DMS53 (cell line): ENCODE results near the gene CORO7.
A peak's percentile ranks its signal among the peaks of the same experiment; 100 is the strongest.

ENCODE experiments used
- DNase-seq: peaks from one replicate; lab custom pipeline; 2025; lab: John Stamatoyannopoulos, UW

The CORO7 gene

DNA sequence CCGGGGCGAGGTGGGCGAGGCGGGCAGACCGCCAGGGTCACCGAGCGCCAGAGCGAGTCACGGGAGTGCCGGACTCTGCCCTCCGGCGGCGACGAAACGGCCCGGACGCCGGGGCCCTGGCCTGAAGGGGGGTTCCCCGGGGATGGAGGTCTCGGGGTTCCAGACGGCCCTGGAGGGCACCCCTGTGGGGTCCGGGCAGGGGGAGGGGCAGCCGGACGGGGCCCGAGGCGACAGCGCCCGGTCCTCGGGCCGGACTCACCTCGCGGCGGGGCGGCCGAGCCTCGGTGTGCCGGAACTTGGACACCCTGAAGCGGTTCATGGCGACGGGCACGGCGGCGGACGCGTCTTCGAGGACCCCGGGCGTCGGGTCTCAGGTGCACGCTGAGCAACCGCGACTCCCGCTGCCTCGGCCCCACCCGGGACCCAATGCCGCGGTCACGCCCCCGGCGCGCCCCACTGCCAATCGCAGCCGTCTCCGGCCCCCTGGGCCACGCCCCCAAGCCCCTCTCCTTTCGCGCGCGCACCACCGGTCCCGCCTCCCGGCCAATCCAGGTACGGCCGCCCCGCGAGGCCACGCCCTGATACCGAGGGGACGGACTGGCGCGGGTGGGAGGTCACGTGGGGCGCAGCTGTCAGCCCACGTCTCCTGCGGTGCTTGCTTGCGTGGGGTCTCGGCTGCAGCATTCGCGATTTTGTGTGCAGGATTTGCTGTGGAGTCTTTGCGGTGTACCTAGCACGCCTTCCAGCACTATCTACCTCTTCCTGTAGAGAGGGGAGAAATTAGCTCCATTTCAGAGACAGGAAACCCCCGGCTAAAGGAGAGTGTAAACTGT is at the start of gene CORO7:
CORO7 (minus strand) TSS at position 397 of the 833 bp plus-strand sequence; CDS start at position 319, 78 bp downstream.
- peak; percentile 95 for DNase-seq

DNA sequence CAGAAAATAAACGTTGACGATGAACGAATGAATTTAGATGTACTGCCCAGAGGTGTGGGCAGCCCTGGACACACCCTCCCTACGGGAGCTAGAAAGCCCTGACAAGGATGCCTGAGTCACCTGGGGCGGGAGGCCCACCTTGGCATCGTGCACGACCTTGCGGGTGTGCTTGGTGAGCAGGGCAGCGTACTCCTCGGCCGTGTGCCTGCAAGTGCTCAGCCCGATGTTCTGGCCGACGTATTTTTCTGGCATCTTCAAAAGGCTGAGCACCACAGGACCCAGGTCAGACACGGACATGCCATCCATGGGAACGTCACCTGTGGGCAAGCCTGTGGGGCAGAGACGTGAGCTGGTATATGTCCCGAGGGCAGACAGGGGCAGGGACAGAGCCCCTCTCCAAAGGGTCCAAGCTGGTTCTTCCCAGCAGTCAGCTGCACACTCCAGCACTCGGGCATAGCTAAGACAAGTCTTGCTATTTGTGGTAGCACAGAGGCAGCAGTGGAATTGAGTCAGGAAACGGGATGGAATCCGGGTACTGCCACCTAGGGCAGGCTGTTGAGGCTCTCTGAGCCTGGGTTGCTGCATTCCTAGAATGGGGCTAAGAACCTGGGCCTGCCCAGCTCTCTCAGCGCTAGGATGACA is 47.2 kb upstream of the CORO7 start:
- no peak for DNase-seq

DNA sequence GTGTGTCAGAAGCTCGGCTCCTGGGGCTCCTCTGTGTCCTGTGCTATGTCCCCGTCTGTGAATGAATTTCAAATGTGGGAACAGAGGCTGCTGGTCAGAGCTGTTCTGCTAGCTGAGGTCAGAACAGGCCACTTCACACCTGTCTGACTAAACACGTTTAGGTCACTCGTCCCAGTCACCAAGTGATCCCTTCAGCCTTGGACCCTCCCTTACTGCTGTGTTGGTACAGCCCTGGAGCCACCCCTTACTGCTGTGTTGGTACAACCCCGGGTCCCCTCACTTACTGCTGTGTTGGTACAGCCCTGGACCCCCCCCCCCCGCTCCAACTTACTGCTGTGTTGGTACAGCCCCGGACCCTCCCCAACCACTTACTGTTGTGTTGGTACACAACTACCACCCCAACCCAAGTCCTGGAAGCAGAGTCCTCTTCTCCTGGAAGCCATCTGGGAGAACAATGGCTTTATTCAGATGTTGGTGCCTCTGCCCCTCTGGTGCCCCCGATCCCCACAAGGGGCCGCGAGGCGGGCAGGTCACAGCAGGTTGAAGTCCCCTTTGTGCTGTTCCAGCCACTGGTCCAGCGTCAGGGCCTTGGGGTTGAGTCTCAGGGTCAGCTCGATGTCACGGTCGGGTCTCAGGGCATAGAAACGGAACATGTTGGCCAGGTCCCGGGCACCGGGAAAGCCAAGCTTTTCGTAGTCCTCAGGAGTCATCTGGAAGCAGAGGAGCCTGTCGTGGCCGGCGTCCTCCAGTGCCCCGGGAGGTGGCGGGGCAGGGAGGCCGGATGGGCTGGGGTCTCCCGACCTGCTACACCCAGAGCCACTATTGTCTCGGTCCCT is 45.1 kb upstream of the CORO7 start:
- peak; percentile 33 for DNase-seq

DNA sequence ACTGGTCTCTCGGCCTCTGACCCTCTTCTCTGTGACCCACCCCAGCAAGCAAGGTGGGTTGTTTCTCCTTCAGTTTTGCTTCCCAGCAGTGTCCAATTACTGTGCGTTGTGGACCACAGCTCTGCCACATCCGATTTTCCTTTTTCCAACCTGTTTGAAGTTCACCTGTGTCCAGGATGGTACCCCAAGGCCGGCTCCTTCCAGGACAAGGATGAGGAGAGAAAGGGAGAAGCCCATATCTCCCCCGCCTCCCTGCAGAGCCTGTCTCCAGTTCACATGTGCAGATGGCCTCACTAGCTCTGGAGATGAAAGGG is 44.5 kb upstream of the CORO7 start:
- no peak for DNase-seq

DNA sequence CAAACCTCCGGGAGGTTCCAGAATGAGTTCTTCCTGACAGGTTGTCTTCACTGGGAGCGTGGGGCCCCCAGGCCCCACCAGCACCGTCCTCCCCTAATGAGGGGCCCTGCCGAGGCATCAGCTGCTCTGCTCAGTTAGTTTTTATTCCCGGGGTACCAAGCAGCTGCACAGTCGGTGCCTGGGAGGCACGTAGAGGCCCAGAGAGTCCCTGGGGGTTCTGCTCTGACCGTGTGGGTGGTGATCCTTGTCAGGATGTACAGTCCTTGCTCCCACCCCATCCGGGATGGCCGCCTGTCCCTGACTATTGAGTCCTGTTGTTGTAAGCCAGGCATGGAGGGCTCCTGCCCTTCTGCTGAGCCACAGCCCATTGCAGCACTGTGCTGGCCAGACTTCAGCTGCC is 39.6 kb upstream of the CORO7 start:
- DNase-seq: no peak

DNA sequence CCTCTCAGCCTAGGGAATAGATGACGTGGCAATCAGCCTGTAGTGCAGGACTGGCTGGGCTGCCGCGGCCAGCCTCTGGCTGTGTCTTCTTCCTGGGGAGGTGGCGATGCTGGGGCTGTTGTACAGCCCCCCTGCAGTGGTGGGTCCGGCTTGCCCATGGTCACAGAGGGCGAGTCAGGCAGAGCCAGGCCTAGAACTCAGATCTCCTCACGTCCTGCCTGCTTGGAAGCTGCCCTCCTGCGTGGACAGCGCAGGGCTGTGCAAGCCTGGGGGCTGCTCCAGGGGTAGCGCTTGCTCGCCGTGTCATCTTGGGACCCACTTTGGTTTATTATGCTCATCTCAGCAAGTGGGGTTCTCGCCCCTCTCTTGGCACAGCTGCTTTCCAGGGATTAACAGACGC is 38.7 kb upstream of the CORO7 start:
- no peak for DNase-seq

DNA sequence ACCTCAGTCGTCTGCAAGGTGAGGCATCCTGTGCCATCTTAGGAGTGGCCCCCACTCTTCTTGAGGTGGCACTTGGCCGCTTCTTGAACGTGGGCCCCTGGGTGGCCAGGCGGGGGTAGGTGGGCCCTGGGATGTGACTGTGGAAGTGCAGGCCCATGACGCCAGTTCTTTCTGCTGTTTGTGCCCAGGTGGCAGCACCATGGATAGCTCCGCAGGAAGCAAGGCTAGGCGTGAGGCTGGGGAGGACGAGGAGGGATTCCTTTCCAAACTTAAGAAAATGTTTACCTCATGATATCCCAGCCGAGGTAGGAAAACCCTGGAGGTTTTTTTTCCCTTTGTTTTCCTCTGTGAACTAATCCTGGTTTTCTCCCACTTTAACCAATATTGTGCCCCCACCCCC is 38.2 kb upstream of the CORO7 start:
- no peak for DNase-seq

DNA sequence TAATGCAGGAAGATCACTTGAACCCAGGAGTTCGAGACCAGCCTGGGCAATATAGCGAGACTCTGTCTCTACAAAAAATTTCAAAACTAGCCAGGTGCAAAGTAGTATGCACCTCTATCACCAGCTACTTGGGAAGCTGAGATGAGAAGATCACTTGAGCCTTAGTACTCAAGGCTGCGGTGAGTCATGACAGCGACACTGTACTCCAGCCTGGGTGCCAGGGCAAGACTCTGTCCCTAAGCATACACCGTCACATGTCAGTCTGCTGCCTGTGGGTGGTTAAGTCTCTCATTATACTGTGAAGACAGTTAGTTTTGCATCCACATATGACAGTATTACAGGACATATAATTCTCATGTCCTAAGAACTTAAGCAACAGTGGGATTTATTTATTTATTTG is 36.3 kb upstream of the CORO7 start:
- DNase-seq: peak; percentile 23

DNA sequence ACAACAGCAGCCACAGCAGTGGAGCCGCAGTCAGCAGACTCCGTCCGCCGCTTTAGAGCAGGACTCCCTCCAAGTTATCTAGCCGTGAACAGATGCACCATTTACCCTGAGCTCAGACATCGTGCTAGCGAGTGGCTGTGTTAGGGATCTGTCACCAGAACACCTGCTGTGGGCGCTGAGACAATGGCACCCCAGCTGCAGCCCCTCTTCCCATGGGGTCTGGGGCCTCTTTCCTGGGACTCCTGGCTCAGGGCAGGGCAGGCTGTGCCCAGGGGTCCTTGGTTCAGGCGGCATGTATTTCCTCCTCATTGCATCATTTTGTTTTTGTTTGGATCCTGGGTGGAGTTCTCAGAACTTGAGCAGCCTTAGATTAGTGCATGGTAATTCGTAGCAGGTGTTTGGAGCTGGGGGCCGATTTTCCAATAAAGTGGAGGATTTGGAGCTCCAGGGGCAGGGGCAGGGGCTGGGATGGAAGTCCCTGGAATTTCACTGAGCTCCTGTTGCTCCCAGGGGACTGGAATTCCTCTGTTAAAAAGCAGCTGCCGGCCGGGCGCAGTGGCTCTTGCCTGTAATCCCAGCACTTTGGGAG is 34.6 kb upstream of the CORO7 start:
- no peak for DNase-seq

DNA sequence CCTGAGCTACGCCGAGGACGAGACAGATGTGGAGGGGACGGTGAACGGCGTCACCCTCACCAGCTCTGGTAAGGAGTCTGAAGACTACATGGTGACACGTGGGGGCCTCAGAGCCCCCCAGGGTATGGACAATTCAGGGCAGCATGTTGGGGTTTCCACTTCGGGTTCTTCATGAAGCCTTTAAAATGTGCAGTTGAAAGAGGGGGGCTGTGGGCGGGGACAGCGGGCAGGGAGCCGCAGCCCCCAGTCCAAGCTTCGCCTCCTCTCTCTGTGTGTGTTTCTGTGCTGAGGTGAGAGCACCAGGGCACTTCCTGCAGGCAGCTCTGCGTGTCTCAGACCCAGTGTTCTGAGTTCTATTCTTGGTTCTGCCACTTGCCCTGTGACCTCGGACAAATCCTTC is 34.0 kb upstream of the CORO7 start:
- no peak for DNase-seq

DNA sequence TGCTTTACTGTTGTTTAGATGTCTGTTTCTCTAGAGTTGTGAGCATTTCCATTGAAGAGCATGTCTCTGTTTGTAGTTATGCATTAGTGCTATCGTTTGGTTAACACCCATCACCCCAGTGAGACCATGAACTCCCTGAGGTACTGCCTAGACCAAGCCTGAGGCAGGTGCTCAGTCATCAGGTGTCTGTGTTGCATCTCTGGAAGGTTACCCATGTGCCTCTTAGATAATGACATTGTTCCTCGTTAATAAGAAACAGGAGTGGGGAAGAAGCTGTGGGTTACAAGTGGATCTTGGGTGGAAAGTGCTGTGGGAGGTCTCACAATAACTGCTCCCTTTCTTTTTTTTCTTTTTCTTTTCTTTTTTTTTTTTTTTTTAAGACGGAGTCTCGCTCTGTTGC is 27.6 kb upstream of the CORO7 start:
- no peak for DNase-seq

DNA sequence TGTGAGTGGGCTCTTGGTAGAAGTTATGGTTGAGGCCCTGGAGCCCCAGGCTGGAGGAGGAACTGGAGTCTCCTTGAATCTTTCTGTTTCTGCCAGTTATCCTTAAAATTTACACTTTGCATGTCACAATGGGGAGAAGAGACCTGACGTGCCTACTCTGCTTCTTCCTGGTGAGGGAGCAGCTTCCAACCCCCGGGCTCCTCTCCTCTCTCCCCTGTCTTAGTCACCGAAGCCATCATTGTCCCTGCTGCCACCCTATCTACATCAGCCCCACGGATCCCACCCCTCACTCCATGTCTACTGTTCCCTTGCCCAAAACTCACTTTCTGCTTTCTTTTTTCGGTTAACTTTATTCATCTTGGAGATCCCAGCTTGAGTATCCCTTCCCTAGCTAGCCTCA is 26.9 kb upstream of the CORO7 start:
- DNase-seq: no peak

DNA sequence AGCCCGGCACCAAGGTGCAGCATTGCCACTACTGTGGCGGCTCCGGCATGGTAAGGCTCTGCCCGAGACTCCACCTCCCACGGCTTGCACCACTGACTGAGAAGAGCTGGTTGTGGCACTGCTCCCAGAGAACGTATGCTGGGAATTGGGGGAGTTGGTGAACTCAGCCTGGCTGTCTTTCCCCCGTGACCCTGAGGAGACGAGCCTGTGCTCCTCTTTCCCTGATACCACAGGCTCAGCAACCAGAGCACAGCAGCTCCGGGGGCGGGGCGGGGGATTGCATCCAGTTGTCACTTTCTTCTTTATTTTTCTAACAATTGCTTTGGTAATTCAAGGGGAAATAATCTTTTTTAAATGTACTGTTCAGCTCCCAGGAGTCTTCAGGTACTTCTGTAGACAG is 26.0 kb upstream of the CORO7 start:
- no peak for DNase-seq

DNA sequence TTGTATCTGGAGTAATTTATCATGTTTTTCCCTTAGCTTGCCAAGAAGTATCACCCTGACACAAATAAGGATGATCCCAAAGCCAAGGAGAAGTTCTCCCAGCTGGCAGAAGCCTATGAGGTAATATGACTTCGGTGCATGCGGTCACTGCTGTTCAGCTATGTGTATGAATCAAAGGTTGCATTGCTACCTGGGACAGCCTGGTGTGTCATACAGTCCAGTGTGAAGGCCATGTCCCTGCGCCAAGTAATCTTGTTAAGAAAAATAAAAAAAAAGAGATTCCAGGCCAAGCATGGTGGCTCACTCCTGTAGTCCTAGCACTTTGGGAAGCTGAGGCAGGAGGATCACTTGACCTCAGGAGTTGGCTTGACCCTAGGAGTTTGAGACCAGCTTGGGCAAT is 21.0 kb upstream of the CORO7 start:
- no peak for DNase-seq

DNA sequence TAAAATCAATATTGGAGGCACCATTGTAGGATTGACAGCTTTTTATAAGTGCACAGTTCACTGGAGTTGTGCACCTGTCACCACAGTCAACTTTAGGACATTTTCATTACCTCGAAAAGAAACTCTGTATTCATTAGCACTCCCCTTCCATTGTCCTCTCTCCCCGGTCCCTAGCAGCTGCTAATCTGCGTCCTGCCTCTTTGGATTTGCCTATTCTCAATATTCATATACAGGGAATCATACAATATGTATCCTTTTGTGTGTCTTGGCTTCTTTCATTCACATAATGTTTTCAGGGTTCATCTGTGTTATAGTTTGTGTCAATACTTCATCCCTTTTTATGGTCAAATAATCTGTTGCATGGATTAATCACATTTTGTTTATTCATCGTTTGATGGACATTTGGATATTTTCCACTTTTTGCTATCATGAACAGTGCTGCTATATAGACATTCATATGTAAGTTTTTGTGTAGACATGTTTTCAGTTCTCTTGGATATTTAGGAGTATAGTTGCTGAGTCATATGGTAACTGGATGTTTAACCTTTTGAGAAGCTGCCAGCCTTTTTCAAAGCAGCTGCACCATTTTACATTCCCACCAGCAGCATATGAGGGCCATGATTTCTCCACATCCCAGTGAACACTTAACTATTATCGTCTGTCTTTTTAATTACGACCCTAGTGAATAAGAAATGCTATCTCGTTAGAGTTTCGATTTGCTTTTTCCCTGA is 19.1 kb upstream of the CORO7 start:
- DNase-seq: no peak

DNA sequence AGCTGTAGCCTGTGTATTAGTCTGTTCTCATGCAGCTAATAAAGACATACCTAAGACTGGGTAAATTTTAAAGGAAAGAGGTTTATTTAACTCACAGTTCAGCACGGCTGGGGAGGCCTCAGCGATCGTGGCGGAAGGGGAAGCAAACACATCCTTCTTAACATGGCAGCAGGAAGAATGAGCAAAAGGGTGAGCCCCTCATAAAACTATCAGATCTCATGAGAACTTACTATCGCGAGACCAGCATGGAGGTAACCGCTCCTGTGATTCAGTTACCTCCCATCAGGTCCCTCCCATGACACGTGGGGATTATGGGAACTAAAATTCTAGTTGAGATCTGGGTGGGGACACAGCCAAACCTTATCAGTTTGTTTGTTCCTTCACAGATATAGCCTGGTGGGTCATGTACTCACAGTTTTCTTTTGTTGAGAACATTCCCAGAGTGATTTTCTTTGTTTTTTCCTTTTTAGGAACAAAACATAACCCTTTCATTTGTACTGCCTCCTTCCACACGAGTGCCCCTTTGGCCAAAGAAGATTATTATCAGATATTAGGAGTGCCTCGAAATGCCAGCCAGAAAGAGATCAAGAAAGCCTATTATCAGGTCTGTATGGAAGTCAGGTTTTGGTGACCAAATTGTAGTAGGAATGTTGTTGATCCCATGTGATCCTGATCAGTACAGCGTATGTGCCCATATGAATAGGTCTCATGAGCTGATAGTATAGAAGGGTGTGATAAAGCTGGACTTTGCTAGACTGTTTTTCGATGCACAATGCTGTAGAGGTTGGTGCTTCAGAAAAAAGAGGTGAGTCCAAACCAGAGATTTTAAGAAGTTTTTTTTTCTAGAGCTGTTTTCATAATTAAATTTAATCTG is 17.8 kb upstream of the CORO7 start:
- no peak for DNase-seq

DNA sequence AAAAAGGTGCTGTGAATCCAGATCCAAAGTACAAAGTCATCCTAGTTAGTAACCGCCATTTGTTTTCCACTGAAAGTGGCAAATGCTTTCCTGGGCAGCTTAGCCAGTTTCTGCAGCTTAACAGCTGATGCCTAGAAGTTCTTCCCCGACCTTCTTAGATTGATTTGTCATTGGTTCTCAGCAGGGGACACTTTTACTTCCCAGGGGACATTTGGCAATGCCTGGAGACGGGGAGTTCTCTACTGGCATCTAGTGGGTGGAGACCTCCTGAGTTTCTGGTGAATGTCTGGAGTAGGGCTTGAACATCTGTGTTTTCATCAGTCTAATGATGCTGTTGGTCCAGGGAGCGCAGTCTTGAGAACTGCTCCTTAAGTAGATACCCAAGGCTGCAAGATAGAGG is 16.8 kb upstream of the CORO7 start:
- no peak for DNase-seq

DNA sequence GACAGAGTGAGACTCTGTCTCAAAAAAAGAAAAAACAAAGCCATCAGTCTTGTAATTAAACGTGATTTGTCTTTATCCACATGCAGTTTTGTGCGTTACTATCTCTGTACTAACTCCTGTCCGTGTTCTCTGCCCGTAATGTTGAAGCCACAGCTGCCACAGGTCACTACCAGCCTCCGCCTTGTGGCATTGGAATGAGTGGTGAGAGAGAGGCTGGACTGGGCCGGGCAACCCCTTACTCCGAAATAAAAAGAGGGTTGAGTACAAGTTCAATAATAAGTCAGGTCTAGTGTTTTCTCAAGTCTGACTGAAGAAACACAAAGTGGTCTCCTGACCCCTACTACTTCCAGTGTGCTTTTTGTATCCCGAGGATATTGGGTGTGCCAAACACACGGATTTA is 14.6 kb upstream of the CORO7 start:
- DNase-seq: no peak

DNA sequence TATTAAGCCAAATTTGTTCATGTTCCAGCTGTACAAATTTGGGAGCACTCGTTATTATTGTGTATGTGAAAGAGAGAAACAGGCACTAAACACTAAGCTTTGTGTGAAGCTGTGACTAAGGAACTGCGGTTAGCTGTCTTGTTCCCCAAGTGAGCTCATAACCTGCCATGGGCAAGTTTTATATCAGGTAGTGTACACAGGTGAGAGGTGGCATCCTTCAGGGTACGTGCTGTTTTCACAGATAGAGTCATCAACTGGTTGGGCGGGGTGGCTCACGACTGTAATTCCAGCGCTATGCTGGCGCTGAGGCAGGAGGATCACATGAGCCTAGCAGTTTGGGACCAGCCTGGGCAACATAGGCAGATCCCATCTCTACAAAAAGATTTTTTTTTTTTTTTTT is 12.1 kb upstream of the CORO7 start:
- DNase-seq: no peak

DNA sequence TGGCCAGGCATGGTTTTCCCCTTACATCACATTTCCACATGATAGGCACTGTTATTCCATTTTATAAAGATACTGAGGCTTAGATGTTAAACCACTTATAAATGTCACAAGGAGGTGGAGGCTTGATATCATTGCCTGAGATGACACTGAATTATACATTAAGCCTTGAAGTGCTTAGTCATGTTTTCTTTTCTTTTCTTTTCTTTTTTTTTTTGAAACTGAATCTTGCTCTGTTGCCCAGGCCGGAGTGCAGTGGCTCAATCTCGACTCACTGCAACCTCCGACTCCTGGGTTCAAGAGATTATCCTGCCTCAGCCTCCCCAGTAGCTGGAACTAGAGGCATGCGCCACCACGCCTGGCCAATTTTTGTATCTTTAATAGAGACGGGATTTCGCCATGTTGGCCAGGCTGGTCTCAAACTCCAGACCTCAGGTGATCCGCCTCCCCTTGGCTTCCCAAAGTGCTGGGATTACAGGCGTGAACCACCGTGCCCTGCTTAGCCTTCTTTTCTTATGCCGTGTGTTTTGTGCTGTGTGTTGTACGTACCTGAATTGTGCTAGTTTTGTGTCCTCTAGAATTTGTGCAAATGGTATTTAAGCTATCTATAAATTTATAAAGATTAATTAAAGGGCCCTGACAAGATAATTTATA is 10.5 kb upstream of the CORO7 start:
- no peak for DNase-seq
